Keratinocyte (primary cell): ENCODE results near the gene CDH13. TPM values are rescaled to one million over a fixed set of nuclear protein-coding genes. Genes with fewer than 3 reads are reported as not detected.

Source experiments
- DNase-seq: peaks from one replicate; pipeline ENCODE4 v3.0.0-alpha.2; 2011; ENCODE audit warnings: low read depth, missing footprints, low spot score
- FAIRE-seq: peaks from 2 replicates; lab custom pipeline; 2011; peaks lifted over from hg19 to GRCh38; lab: Jason Lieb, UNC
- H2AFZ ChIP-seq: 2 replicates; pipeline ENCODE4 v1.6.0; 2012; ENCODE audit warnings: low read length, control low read depth, inconsistent platforms; ENCODE audit not compliant: control insufficient read depth
- H3K27ac ChIP-seq: 2 replicates; pipeline ENCODE4 v1.5.1; 2011; ENCODE audit warnings: low read length; ENCODE audit not compliant: control insufficient read depth, insufficient read depth
- H3K27me3 ChIP-seq: 3 replicates; pipeline ENCODE4 v1.6.0; 2011; ENCODE audit warnings: low read length; ENCODE audit not compliant: control insufficient read depth, insufficient read depth; ENCODE audit errors: extremely low read depth
- H3K36me3 ChIP-seq, 2 experiments: 2 replicates in 1 of 2; 3 replicates in 1 of 2; pipeline ENCODE4 v1.5.1; 2011; ENCODE audit warnings: low read length in 2 of 2, mild to moderate bottlenecking in 1 of 2; ENCODE audit not compliant: control insufficient read depth in 2 of 2, insufficient read depth in 2 of 2; ENCODE audit errors: extremely low read depth in 1 of 2
- H3K4me1 ChIP-seq: 3 replicates; pipeline ENCODE4 v1.5.1; 2011; ENCODE audit warnings: low read length; ENCODE audit not compliant: control insufficient read depth, insufficient read depth; ENCODE audit errors: extremely low read depth
- H3K4me2 ChIP-seq: 3 replicates; pipeline ENCODE4 v1.6.0; 2011; ENCODE audit warnings: low read depth, low read length; ENCODE audit not compliant: control insufficient read depth, insufficient read depth; ENCODE audit errors: extremely low read depth
- H3K4me3 ChIP-seq, 3 experiments: fragments of 200-600 bp in 1 of 3; sonication (generic) in 1 of 3; 2 replicates in 2 of 3; 3 replicates in 1 of 3; pipeline ENCODE4 v1.5.1; 2011 to 2016; ENCODE audit warnings: low read length in 3 of 3, mild to moderate bottlenecking in 3 of 3, control low read depth in 2 of 3, inconsistent platforms in 1 of 3, low read depth in 1 of 3, mixed read lengths in 1 of 3, mixed run types in 1 of 3, moderate library complexity in 1 of 3; ENCODE audit not compliant: control insufficient read depth in 2 of 3, insufficient read depth in 2 of 3; ENCODE audit errors: extremely low read depth in 1 of 3
- H3K79me2 ChIP-seq: 2 replicates; pipeline ENCODE4 v1.6.0; 2012; ENCODE audit warnings: low read length; ENCODE audit not compliant: control insufficient read depth, insufficient read depth
- H3K9ac ChIP-seq: 3 replicates; pipeline ENCODE4 v1.6.0; 2011; ENCODE audit warnings: low read length; ENCODE audit not compliant: control insufficient read depth, insufficient read depth; ENCODE audit errors: extremely low read depth
- H3K9me1 ChIP-seq: 3 replicates; pipeline ENCODE4 v1.6.0; 2011; ENCODE audit warnings: low read length; ENCODE audit not compliant: control insufficient read depth, insufficient read depth; ENCODE audit errors: extremely low read depth
- H3K9me3 ChIP-seq: 2 replicates; pipeline ENCODE4 v1.5.1; 2012; ENCODE audit warnings: low read depth, low read length; ENCODE audit not compliant: control insufficient read depth
- H4K20me1 ChIP-seq: 3 replicates; pipeline ENCODE4 v1.6.0; 2011; ENCODE audit warnings: low read length; ENCODE audit not compliant: control insufficient read depth, insufficient read depth; ENCODE audit errors: extremely low read depth
- EZH2 ChIP-seq: IDR thresholded peaks from one replicate; pipeline ENCODE4 v1.6.1; 2012; ENCODE audit warnings: inconsistent platforms, mild to moderate bottlenecking, low read length, moderate library complexity
- dilution Hi-C: fragments of 300-500 bp; cut with MboI; formaldehyde crosslinking; loops from one replicate; pipeline ENCODE4 v1.7.0; 2020; ENCODE audit warnings: low sequenced_read_pairs; ENCODE audit not compliant: extremely low pct_ligation_motif_present
- polyA plus RNA-seq, 5 experiments: library from polyadenylated mRNA; depleted of rRNA in 3 of 5; stranded (reverse) in 3 of 5; stranded (forward) in 1 of 5; unstranded in 1 of 5; fragments of >200 nt; gene quantifications; 1 replicate in 1 of 5; 2 replicates in 3 of 5; 3 replicates in 1 of 5; pipeline versions ENCODE4 v1.2.1 to v1.2.3, GENCODE V29; 2011 to 2012; ENCODE audit warnings: missing spikeins in 2 of 5, low read depth in 1 of 5, low replicate concordance in 1 of 5
- TF ChIP-seq, protein P1 (sequence below), 3 experiments: IDR thresholded peaks in 1 of 3; conservative IDR thresholded peaks in 1 of 3; optimal IDR thresholded peaks in 1 of 3; 2 replicates in 2 of 3; 3 replicates in 1 of 3; pipeline versions ENCODE3 to v1.5.1; 2011; ENCODE audit warnings: low read length in 3 of 3, mild to moderate bottlenecking in 3 of 3, moderate library complexity in 2 of 3, control low read depth in 1 of 3, inconsistent platforms in 1 of 3; ENCODE audit not compliant: insufficient read depth in 2 of 3; ENCODE audit errors: extremely low read depth in 1 of 3

The CDH13 gene
- polyA plus RNA-seq, 1 donor (not counting 4 experiments of a cell fraction or from before 2014, with no cell fraction given): 111 TPM

DNA sequence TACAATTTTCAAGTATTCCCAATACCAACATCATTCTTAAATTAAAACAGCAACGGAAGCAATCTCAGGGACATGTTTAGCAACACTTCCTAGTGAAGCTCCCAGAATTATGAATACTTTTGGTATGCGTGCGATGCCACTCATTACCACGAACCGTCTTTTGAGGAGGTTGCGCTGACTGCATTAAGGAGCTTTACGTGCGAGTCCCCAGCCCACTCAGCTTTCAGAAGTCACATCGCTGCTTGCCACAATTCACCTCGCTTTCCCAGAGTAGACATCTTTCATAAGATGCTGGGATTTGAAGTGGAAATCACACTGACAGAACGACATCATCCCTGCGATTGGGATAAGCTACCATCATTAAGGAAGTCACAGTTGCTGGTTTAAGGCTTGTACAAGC is 739.5 kb downstream of the CDH13 start:
- Histone ChIP-seq H4K20me1 (no peaks in the 10 kb centered on the region), H3K4me3 (no peak overlapping the region), H3K27me3 (no peaks in the 10 kb centered on the region), H3K79me2 (no peaks in the 10 kb centered on the region), H3K9me1 (no peaks in the 10 kb centered on the region), H3K9me3 (no peaks in the 10 kb centered on the region), H3K27ac (no peak overlapping the region), H3K36me3 (no peaks in the 10 kb centered on the region), H2AFZ (no peak overlapping the region), H3K9ac (no peak overlapping the region), H3K4me1 (peaks cover 3% of the 10 kb centered on the region), H3K4me2 (no peak overlapping the region)
- dilution Hi-C loops: no loop called here
- DNase-seq: no peak
- no peak for TF ChIP-seq EZH2
- TF ChIP-seq, protein P1, sequence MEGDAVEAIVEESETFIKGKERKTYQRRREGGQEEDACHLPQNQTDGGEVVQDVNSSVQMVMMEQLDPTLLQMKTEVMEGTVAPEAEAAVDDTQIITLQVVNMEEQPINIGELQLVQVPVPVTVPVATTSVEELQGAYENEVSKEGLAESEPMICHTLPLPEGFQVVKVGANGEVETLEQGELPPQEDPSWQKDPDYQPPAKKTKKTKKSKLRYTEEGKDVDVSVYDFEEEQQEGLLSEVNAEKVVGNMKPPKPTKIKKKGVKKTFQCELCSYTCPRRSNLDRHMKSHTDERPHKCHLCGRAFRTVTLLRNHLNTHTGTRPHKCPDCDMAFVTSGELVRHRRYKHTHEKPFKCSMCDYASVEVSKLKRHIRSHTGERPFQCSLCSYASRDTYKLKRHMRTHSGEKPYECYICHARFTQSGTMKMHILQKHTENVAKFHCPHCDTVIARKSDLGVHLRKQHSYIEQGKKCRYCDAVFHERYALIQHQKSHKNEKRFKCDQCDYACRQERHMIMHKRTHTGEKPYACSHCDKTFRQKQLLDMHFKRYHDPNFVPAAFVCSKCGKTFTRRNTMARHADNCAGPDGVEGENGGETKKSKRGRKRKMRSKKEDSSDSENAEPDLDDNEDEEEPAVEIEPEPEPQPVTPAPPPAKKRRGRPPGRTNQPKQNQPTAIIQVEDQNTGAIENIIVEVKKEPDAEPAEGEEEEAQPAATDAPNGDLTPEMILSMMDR (optimal IDR thresholded peaks at IDR 0.05 in 1 of 3, IDR thresholded peaks at IDR 0.05 in 1 of 3, conservative IDR thresholded peaks at IDR 0.05 in 1 of 3; ENCODE audit: extremely low read depth in 1 of 3, insufficient read depth in 2 of 3, low read length in 3 of 3): no peak
- FAIRE-seq: no peak

- Histone ChIP-seq H4K20me1 (no peaks in the 10 kb centered on the region), H3K4me2 (no peak overlapping the region), H3K9ac (no peak overlapping the region), H3K27me3 (no peaks in the 10 kb centered on the region), H3K79me2 (no peaks in the 10 kb centered on the region), H3K27ac (no peak overlapping the region), H3K9me3 (no peaks in the 10 kb centered on the region), H3K4me3 (no peak overlapping the region), H2AFZ (no peak overlapping the region), H3K9me1 (no peaks in the 10 kb centered on the region), H3K36me3 (no peaks in the 10 kb centered on the region), H3K4me1 (no peaks in the 10 kb centered on the region)
- DNase-seq (no peak), FAIRE-seq (no peak)
- no peak for TF ChIP-seq EZH2
- TF ChIP-seq, protein P1 (optimal IDR thresholded peaks at IDR 0.05 in 1 of 3, IDR thresholded peaks at IDR 0.05 in 1 of 3, conservative IDR thresholded peaks at IDR 0.05 in 1 of 3; ENCODE audit: extremely low read depth in 1 of 3, insufficient read depth in 2 of 3, low read length in 3 of 3): no peak
- dilution Hi-C loops: no loop called here
Measured at GRCh38 chr16:83374979-83375378, 748.2 kb downstream of the CDH13 start.
